ENCODE results near the gene JAK1. TPM values are rescaled to one million over a fixed set of nuclear protein-coding genes. Genes with fewer than 3 reads are reported as not detected.
"Not testable (repeated sequence)": the region's sequence is repeated elsewhere in the genome, so short reads cannot be mapped to it uniquely, and the experiment has no call there.

Gene JAK1
- total RNA-seq, 1 experiment from 2014 or later = not detected

GRCh38 chr1:64836802-64837201 lies 129.5 kb downstream of the JAK1 start:
- in situ Hi-C loops (cut with HindIII; ENCODE audit: low pct_unique_long_range_greater_than_20kb, low sequenced_read_pairs) = no loop called here
- no peak for DNase-seq (ENCODE audit: low read depth)

DNA sequence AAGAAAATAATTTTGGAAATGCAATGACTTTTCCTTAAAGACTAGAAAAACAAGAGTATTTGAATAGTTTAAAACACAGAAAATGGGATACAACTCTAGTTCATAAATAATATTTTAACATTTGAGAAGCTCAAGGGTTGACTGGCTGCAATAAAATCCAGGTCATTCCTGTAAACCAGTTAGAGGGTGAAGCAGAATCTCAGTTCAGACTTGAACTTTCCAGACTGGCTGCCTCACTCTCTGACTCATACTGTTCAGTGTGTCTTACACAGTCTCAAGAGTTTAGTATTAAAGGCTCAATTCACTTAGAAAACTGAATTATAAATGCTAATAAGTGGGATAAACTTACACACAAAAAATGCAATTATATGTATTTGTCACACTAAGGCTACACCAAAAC lies 131.6 kb downstream of the JAK1 start:
- in situ Hi-C loops (cut with HindIII; ENCODE audit: low pct_unique_long_range_greater_than_20kb, low sequenced_read_pairs) = no loop called here
- no peak for DNase-seq (ENCODE audit: low read depth)

DNA sequence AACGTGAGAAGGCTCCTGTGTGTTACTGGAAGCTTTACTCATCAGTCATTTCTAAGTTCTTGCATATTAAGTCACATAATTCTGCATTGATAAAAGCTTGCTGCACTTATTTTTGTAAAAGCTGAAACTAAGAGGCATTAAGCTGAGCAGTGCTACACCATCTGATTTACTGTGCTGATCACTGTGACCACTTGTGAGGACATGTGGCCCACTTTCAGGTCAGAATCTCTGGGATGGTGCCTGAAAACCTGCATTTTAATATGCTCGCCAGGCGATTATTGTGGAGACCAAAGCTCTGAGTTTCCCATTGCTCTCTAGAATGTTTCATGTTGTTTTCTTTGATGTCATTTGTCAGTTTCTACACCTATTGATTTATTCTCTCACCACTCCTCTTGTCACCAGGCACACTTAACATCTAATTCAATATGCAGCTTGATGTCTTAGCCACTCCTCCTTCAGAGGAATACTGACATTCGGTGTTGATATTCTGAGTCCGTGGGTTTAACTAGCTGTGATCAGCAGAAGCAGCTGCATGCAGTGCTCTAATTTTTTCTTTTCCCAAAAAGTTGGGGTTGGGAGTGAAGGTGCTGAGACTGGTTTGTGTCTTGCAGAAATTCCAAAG lies 136.2 kb downstream of the JAK1 start:
- in situ Hi-C loops (cut with HindIII; ENCODE audit: low pct_unique_long_range_greater_than_20kb, low sequenced_read_pairs) = no loop called here
- DNase-seq (ENCODE audit: low read depth) = no peak

GRCh38 chr1:64829411-64830029 lies 136.8 kb downstream of the JAK1 start:
- no peak for DNase-seq (ENCODE audit: low read depth)
- in situ Hi-C loops (cut with HindIII; ENCODE audit: low pct_unique_long_range_greater_than_20kb, low sequenced_read_pairs) = no loop called here

DNA sequence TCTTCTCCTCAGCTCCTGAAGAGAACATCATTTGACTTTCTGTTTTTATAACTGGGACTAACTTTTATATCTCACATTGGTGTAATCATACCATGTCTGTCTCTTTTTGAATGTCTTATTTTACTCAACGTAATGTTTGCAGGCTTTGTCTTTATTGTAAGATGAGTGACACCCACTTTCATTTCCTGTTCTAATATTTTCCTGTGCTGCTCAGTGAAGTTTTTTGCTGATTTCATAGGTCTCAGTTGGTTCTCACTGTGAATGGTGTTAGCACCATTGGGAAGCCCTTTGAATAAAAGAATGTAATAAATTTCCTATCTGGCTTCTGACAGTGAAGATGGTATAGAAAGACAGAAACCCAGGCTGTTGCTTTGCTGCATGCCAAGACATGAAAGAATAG lies 137.5 kb downstream of the JAK1 start:
- in situ Hi-C loops (cut with HindIII; ENCODE audit: low pct_unique_long_range_greater_than_20kb, low sequenced_read_pairs) = no loop called here
- DNase-seq (ENCODE audit: low read depth) = no peak

DNA sequence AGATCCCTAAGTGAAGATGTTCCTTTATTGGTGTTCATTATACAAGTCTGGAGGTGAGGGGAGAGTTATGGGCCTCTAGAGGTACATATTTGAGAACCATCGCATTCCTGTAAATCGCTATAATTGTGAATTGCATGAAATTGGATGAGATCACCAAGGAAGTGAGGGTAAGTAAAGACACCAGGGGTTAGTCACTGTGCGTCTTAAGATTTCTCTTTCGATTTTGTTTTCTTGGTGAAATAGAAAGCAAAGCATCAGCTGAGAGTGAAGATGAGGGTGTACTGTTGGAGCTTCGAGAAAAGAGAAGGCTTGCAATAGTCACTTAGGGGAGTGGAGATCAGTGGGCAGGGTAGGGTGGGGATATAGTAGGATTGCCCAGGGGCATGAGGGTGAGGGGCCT lies 139.4 kb downstream of the JAK1 start:
- in situ Hi-C loops (cut with HindIII; ENCODE audit: low pct_unique_long_range_greater_than_20kb, low sequenced_read_pairs) = no loop called here

DNA sequence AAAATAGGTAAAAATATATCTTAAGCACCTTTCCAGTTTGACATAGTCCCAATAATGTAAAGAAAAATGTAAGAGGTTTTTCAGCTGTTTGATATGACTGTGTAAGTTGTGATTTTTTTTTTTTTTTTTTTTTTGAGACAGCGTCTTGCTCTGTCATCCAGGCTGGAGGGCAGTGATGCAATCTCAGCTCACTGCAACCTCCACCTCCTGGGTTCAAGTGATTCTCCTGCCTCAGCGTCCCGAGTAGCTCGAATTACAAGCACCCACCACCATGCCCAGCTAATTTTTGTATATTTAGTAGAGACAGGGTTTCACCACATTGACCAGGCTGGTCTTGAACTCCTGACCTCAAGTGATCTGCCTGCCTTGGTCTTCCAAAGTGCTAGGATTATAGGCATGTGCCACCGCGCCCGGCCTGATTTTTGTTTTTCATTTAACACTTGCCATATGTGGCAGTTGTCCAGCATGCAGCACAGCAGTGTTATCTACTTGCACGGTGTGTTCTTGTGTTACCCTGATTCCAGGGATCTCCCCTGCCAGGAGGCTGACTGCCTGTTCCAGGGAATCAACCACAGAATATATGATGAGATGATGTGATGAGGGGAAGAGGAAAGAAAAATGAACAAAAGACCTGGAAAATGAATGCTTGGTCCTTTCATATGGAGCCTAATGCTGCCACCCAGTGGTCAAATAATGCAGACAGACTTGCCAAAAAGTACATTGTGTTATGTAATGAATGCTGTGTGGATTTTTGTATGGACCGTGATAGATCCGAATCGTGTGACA lies 142.5 kb downstream of the JAK1 start:
- no peak for DNase-seq (ENCODE audit: low read depth)
- in situ Hi-C loops (cut with HindIII; ENCODE audit: low pct_unique_long_range_greater_than_20kb, low sequenced_read_pairs) = no loop called here

More for the DNA sequence above, 139.4 kb downstream of the JAK1 start:
- no peak for DNase-seq (ENCODE audit: low read depth)

DNA sequence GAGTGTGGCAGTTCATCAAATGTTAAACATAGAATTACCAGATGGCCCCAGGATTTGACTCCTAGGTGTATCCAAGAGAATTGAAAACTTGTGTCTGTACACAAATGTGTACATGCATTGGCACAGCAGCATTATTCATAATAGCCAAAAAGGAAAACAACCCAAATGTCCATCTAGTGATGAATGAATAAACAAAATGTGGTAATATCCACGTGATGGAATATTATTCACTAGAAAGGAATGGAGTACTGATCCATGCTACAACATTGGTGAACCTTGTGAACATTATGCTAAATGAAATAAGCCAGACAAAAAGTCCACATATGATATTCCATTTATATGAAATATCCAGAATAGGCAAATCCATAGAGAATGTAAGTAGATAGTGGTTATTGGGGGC lies 143.7 kb downstream of the JAK1 start:
- in situ Hi-C loops (cut with HindIII; ENCODE audit: low pct_unique_long_range_greater_than_20kb, low sequenced_read_pairs) = no loop called here
- no peak for DNase-seq (ENCODE audit: low read depth)

DNA sequence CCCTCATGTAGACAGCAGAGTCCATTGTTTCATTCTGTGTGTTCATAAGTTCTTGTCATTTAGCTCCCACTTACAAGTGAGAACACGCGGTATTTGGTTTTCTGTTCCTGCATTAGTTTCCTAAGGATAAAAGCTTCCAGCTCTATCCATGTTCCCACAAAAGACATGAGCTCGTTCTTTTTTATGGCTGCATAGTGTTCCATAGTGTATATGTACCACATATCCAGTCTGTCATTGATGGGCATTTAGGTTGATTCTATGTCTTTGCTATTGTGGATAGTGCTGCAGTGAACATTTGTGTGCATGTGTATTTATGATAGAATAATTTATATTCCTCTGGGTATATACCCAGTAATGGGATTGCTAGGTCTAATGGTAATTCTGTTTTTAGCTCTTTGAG lies 145.8 kb downstream of the JAK1 start:
- in situ Hi-C loops (cut with HindIII; ENCODE audit: low pct_unique_long_range_greater_than_20kb, low sequenced_read_pairs) = not testable (repeated sequence)

GRCh38 chr1:64817364-64817763 lies 149.0 kb downstream of the JAK1 start:
- in situ Hi-C loops (cut with HindIII; ENCODE audit: low pct_unique_long_range_greater_than_20kb, low sequenced_read_pairs) = not testable (repeated sequence)

More for the DNA sequence above, 145.8 kb downstream of the JAK1 start:
- not testable (repeated sequence) for DNase-seq (ENCODE audit: low read depth)

GRCh38 chr1:64814427-64814826 lies 151.9 kb downstream of the JAK1 start:
- no peak for DNase-seq (ENCODE audit: low read depth)
- in situ Hi-C loops (cut with HindIII; ENCODE audit: low pct_unique_long_range_greater_than_20kb, low sequenced_read_pairs) = no loop called here

More at GRCh38 chr1:64817364-64817763, 149.0 kb downstream of the JAK1 start:
- DNase-seq (ENCODE audit: low read depth) = not testable (repeated sequence)

GRCh38 chr1:64811131-64811530 lies 155.2 kb downstream of the JAK1 start:
- DNase-seq (ENCODE audit: low read depth) = no peak
- in situ Hi-C loops (cut with HindIII; ENCODE audit: low pct_unique_long_range_greater_than_20kb, low sequenced_read_pairs) = no loop called here

GRCh38 chr1:64810001-64810400 lies 156.3 kb downstream of the JAK1 start:
- DNase-seq (ENCODE audit: low read depth) = no peak
- in situ Hi-C loops (cut with HindIII; ENCODE audit: low pct_unique_long_range_greater_than_20kb, low sequenced_read_pairs) = no loop called here

DNA sequence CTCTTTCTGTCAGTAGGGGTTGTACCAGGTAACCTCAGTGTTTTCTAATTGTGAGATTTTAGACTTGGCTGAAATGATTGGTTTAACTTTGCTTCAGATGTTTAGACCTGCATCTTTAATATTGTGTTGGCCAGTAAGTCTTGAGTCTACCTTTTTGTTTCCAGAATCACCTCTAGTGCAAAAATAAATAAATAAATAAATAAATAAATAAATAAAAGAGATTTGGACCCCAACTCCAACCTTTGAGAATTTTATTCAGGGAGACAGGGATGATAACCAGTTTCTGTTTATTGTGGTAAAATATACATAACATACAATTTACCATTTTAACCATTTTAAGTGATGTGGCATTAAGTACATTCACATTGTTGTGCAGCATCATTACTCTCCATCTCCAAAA lies 157.0 kb downstream of the JAK1 start:
- DNase-seq (ENCODE audit: low read depth) = no peak
- in situ Hi-C loops (cut with HindIII; ENCODE audit: low pct_unique_long_range_greater_than_20kb, low sequenced_read_pairs) = no loop called here

DNA sequence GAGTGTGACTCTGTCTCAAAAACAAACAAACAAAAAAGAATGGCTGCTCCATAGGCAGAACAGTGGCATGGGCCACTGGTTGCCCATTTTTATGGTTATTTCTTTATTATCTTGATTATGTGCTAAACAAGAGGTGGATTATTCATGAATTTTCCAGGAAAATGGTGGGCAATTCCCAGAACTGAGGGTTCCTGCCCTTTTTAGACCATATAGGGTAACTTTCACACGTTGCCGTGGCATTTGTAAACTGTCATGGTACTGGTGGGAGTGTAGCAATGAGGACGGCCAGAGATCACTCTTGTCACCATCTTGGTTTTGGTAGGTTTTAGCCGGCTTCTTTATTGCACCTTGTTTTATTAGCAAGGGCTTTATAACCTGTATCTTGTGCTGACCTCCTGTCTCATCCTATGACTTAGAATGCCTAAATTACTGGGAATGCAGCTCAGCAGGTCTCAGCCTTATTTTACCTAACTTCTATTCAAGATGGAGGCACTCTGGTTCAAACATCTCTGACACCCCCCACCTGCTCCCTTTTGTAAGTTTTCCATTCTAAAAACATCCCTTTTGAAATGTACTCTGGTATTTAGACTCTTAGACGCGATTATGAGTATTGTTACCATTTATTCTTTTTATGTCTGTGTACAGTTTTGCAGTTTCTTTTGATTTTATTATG lies 164.4 kb downstream of the JAK1 start:
- in situ Hi-C loops (cut with HindIII; ENCODE audit: low pct_unique_long_range_greater_than_20kb, low sequenced_read_pairs) = no loop called here

GRCh38 chr1:64798872-64799271 lies 167.5 kb downstream of the JAK1 start:
- no peak for DNase-seq (ENCODE audit: low read depth)
- in situ Hi-C loops (cut with HindIII; ENCODE audit: low pct_unique_long_range_greater_than_20kb, low sequenced_read_pairs) = no loop called here

More for the DNA sequence above, 164.4 kb downstream of the JAK1 start:
- no peak for DNase-seq (ENCODE audit: low read depth)

- in situ Hi-C loops (cut with HindIII; ENCODE audit: low pct_unique_long_range_greater_than_20kb, low sequenced_read_pairs) = no loop called here
Measured at GRCh38 chr1:64790832-64791487, 175.4 kb downstream of the JAK1 start.

More at GRCh38 chr1:64790832-64791487, 175.4 kb downstream of the JAK1 start:
- no peak for DNase-seq (ENCODE audit: low read depth)
